HG02870 (cell line): Measurements from ENCODE around the gene RPTOR.
"Not testable (repeated sequence)": the region's sequence is repeated elsewhere in the genome, so short reads cannot be mapped to it uniquely, and the experiment has no call there.

ENCODE experiments used
- ATAC-seq: cut with Tn5 transposase; IDR thresholded peaks from one replicate; pipeline ENCODE4 v1.9.1; 2021; ENCODE audit warnings: mild to moderate bottlenecking, moderate library complexity; ENCODE audit not compliant: unreplicated experiment

Gene RPTOR

GRCh38 chr17:80612997-80613731, 68.5 kb downstream of the RPTOR start:
- no peak for ATAC-seq

DNA sequence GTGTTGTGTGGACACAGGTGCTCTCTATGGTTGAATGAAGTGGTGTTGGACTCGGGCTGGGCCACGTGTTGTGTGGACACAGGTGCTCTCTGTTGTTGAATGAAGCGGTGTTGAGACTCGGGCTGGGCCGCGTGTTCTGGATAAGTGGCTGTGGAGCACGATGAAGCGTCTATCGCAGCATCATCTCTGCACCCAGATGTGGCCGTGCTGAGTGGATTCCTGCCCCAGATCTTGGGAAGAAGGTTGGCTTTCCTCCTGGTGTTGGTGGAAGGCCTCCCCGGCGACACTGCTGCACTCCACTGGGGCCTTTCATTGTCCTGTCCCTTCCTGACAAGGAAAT, 69.1 kb downstream of the RPTOR start:
- ATAC-seq: no peak

GRCh38 chr17:80614332-80615047, 69.9 kb downstream of the RPTOR start:
- ATAC-seq: no peak

GRCh38 chr17:80615376-80615775, 70.7 kb downstream of the RPTOR start:
- ATAC-seq: no peak

DNA sequence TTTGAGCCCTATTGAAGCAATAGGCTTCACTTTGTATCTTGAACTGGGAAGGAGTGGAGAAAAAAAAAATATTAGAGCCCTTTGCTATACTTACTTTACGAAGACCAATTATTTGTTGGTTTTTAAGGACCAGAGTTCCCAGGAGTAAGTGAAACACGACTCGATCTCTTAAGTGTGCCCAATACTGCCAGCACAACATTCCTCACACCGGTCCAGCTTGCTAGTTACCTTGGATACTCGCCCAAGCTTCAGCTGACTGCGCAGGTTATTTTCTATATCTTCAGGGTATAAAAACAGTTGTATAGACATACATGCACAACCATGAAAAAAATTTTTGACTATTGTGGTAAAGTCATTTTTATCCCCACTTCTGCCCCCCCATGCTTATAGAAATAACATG, 72.1 kb downstream of the RPTOR start:
- no peak for ATAC-seq

GRCh38 chr17:80618304-80618703, 73.7 kb downstream of the RPTOR start:
- ATAC-seq: no peak

- no peak for ATAC-seq
These were observed 75.0 kb downstream of the RPTOR start for GRCh38 chr17:80619535-80620235.

DNA sequence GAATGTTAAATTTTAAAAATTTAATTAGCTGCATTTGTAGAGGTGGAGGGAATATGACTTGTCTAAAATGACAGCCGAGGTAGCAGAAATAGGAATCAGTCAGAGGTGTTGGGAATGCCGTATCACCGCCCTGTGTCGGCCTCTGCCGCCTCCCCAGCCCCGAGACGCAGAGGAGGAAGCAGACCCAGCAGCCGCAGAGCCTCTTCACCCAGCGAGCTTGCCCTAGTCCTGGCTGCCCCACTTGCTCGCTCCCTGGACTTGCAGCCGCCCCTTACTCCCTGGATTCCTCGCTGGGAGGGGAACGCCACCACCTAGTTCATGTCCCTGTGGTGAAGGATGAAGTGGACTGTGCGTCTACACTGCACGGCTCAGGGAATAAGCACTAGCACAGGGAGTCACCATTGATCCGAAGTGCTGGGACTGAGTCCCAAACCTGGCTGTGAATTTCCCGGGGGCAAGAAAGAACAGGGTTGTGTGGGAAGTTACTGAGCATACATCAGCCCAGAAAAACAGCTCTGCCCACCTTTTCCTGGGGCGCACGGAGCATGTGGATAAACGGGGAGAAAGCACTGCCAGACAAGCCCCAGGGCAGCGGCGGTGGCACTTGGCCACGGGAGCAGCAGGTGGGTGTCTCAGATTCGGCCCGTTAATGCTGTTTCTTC, 76.8 kb downstream of the RPTOR start:
- ATAC-seq: no peak

DNA sequence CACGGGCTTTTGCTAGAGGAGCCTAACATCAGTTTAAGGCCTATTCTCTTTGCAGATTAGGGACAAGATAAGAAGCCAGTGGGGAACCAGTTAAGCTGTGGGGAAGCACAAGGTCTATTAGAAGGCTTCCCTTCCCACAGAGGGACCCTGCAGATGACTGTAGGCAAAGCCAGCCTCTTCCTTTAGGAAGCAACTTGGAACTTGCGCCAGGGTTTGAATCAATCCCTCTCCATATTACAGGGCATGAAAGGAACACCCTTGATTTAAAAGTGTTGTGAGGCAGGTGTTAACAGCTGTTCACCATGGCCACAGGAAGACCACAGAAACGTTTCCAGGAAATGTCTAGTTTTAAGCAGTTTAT, 77.3 kb downstream of the RPTOR start:
- ATAC-seq: no peak

DNA sequence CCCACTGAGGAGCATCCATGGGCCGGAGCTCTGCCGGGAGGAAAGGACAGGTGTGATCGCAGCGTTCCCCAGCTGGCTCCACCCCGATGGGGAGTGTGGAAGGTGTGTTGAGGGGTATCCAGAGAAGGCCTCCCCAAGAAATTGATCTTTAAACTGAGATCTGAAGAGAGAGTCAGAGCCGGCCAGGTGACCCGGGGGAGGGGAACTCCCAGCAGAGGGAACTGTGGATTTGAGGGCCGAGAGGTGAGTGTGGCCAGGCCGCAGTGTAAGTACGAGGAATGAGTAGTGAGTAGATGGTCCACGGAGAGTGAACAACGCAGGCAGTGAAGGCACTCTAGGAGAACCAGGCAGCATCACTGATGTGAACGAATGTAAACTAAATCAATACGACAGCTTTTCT, 80.2 kb downstream of the RPTOR start:
- no peak for ATAC-seq

- ATAC-seq: no peak
These were observed 81.0 kb downstream of the RPTOR start for GRCh38 chr17:80625627-80626026.

- ATAC-seq: not testable (repeated sequence)
These were observed 84.2 kb downstream of the RPTOR start for GRCh38 chr17:80628881-80629280.

DNA sequence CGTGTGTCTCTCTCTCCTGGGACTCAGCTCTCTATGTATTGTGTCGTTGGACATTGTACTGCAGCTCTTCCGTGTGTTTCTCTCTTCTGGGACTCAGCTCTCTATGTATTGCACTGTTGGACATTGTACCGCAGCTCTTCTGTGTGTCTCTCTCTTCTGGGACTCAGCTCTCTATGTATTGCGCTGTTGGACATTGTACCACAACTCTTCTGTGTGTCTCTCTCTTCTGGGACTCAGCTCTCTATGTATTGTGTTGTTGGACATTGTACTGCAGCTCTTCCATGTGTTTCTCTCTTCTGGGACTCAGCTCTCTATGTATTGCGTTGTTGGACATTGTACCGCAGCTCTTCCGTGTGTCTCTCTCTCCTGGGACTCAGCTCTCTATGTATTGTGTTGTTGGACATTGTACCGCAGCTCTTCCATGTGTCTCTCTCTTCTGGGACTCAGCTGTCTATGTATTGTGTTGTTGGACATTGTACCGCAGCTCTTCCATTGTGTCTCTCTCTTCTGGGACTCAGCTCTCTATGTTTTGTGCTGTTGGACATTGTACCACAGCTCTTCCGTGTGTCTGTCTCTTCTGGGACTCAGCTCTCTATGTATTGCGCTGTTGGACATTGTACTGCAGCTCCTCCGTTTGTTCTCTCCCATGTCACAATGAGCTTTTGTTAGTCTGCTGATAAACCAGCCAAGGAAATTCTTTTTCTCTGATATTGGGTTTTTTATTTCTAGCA, 84.8 kb downstream of the RPTOR start:
- ATAC-seq: no peak

- ATAC-seq: no peak
These were observed 86.0 kb downstream of the RPTOR start for GRCh38 chr17:80630560-80631120.

DNA sequence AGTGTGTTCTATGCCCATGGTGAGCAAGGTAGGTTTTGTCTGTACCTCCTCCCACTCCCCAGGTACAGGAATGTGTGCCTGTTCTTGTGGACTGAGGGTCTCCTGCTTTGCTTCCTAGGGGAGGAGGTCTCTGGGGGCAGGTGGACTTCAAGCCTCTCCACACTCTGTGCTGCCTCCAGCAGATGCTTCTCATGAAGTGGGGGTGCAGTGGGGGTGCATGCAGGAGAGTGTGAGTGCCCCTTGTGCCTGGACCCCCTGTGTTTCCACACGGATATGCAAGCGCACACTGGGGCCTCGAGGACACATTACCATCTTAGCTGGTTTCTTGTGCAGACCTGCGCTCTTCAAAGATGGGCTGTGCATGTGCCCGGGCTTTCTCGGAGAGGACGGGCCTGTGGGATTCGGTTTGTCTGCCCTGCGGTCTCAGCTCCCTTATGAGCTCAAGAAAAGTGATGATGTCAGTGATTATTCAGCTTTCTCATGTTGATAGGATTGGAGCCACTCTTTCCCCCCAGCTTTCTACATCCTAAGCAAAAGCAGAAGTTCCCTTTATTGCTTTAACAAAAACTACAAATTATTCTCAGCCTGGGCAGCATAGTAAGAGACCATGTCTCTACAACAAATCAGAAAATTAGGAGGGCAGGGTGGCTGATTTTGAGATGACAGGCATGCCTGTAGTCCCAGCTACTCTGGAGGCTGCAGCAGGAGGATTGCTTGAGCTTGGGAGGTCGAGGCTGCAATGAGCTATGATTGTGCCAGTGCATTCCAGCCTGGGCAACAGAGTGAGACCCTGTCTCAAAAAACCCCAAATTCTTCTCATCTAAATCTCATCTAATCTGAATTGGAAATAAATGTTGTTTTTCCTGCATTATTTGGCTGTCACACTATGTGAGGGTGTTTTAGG, 86.8 kb downstream of the RPTOR start:
- ATAC-seq: no peak

DNA sequence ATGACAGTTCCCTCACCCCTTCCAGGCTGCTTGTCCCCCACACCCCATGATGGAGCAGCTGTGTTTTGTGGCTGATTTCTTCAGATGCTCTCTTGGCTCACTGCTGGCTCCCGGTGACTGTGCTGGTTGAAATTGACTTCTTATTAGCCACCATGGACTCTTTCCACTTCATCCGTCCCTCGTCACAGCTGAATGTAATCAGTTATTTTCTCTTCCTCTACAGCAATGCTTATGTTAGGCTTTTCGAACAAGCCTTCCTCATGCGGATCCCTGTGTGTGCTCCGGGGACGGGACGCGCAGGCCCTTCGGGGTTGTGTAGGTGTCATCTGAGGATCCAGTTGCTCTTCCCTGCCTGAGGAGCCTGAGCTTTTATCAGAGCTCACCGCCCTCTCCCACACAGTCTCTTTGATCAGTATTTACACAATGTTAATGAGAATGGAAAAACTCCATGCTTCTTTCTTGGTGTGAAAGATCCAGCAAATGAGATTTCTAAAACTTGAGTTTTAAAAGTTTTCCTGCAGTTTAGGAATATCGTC, 87.5 kb downstream of the RPTOR start:
- ATAC-seq: no peak

- ATAC-seq: no peak
These were observed 88.6 kb downstream of the RPTOR start for GRCh38 chr17:80633207-80633606.

DNA sequence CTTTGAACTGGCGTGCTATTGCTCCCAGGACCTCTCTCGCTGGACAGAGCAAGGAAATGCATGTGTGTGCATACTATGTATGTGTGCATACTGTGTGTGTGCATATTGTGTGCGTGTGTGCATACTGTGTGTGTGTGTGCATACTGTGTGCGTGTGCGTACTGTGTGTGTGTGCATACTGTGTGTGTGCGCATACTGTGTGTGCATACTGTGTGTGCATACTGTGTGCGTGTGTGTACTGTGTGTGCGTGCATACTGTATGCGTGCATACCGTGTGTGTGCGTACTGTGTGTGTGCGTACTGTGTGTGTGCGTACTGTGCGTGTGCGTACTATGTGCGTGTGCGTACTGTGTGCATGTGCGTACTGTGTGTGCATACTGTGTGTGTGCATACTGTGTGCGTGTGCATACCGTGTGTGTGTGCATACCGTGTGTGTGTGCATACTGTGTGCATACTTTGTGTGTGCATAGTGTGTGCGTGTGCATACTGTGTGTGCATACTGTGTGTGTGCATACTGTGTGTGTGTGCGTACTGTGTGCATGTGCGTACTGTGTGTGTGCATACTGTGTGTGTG, 89.4 kb downstream of the RPTOR start:
- ATAC-seq: no peak
